EL (cell line): ENCODE results near the gene GHRL.
"Not testable (repeated sequence)": the region's sequence is repeated elsewhere in the genome, so short reads cannot be mapped to it uniquely, and the experiment has no call there.

Experiments
- DNase-seq: peaks from one replicate; pipeline ENCODE4 v3.0.0-alpha.2; 2016

The GHRL gene

DNA sequence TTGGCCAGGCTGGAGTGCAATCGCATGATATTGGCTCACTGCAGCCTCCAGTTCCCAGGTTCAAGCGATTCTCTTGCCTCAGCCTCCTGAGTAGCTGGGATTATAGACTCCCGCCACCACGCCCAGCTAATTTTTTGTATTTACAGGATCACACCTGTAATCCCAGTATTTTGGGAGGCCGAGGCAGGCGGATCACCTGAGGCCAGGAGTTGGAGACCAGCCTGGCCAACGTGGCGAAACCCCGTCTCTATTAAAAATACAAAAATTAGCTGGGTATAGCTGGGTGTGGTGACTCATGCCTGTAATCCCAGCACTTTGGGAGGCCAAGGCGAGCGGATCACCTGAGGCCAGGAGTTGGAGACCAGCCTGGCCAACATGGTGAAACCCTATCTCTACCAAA, 20.3 kb downstream of the GHRL start:
- DNase-seq, result not testable (repeated sequence)

GRCh38 chr3:10269443-10269842, 23.3 kb downstream of the GHRL start:
- no peak for DNase-seq

- no peak for DNase-seq
Measured at GRCh38 chr3:10268930-10269329, 23.8 kb downstream of the GHRL start.

GRCh38 chr3:10268116-10268515, 24.6 kb downstream of the GHRL start:
- no peak for DNase-seq

DNA sequence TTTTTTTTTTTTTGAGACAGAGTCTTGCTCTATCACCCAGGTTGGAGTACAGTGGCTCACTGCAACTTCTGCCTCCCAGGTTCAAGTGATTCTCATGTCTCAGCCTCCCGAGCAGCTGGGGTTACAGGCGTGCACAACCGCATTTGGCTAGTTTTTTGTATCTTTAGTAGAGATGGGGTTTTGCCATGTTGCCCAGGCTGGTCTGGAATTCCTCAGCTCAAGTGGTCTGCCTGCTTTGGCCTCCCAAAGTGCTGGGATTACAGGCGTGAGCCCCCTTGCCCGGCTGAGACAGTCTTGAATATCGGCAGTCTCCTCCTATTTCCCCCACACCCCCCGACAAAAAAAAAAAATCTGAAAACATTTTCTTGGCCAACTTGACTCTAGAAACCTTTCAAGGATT, 25.8 kb downstream of the GHRL start:
- not testable (repeated sequence) for DNase-seq

GRCh38 chr3:10265833-10266232, 26.9 kb downstream of the GHRL start:
- no peak for DNase-seq

DNA sequence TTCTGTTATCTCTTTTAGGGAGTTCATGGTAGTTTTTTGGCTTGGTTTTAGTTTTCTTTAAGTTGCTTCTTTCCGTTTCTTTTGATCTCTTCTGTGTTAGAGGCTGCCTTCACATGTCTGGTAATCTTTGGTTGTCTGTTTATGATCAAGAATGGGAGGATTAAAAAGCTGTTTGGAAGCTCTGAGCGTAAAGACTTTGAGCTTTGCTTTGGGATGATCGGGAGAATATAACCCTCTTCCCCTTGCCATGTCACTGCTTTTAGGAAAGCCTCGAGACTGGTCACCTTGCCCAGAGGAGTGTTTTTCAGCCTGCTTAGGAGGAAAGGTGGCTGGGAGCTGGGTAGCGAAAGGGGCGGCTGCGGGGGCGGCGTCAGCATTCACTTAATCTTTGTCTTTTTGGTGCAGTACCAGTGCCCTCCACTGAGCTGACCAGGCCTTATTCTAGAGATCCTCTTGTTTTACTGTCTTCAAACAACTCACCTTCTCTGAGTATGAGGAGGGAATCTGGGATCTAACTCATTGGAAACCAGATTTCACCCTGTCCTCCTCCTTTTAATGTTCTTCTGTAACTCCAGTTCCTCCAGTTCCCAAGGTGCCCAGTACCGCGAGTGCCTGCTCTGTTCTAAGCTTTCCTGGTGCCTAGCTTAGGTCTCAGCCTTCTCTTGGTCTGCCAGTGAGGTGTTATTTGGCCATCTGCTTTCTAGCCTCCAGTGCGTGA, 28.9 kb downstream of the GHRL start:
- DNase-seq, result peak; percentile 46

- no peak for DNase-seq
Measured at GRCh38 chr3:10262027-10262426, 30.7 kb downstream of the GHRL start.

DNA sequence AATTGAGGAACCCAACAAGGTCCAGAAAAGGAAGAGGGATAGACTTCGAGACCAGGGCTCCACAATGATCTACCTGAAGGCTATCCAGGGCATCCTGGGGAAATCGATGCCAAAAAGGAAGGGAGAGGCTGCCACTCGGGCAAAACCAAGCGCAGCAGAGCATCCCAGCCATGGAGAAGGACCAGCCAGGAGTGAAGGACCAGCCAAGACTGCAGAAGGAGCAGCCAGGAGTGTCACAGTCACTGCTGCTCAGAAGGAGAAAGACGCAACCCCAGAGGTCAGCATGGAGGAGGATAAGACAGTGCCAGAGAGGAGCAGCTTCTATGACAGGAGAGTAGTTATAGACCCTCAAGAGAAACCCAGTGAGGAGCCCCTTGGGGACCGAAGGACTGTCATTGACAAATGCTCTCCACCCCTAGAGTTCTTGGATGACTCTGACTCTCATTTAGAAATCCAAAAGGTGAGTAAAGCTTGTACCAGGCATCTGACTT, 32.5 kb downstream of the GHRL start:
- DNase-seq, result no peak

DNA sequence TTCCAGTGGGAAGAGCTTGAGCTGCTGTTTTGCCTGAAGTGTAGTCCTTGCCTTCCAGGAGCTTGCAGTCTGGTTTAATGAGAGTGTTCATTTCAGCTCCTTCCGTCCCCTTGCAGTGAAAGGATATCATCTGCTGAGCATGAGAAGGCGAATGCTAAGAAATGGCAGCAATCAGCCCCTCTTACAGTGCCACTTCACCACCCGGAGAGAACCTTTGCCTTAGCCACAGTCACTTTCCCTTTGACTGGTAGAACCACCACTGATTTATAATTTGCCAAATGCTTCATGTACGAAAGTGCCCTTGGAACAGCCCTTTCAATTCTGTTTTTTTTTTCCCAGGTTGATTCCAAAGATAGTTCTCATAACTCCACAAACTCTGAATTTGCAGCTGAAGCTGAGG, 32.9 kb downstream of the GHRL start:
- DNase-seq, result no peak

GRCh38 chr3:10259036-10259435, 33.7 kb downstream of the GHRL start:
- DNase-seq, result no peak

DNA sequence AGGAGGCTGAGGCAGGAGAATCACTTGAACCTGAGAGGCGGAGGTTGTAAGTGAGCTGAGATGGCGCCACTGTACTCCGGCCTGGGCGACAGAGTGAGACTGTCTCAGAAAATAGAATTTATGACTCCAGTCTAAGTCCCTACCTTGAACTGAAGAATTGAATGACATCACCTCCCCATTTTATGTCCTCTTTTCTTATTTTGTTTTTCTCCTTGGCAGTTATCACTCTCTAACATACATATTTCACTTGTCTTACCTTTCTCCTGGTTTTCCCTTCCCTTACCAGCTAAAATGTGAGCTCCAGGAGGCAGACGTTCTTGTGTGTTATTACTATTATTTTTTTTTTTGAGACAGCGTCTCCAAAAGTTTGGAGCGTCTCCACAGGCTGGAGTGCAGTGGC, 36.9 kb downstream of the GHRL start:
- DNase-seq, result no peak

GRCh38 chr3:10253731-10254130, 39.0 kb downstream of the GHRL start:
- DNase-seq, result no peak

DNA sequence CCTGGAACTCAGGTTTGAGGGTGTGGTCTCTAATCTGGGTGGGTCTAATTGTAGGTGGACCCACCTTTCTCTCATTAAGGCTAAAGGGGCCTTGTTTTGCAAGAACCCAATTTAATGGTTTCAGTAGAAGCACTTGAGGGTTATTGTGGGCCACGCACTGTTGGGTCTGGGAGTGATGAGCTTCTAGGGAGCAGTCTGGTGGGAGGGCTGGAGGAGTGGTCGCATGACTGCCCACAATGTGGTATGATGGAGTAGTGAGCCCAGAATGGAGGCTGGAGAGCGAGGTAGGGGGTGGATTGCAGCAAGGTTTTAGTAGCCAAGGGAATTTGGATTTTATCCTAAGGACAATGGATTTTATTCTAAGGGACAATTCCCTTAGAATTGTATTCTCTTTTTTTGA, 41.7 kb downstream of the GHRL start:
- no peak for DNase-seq

DNA sequence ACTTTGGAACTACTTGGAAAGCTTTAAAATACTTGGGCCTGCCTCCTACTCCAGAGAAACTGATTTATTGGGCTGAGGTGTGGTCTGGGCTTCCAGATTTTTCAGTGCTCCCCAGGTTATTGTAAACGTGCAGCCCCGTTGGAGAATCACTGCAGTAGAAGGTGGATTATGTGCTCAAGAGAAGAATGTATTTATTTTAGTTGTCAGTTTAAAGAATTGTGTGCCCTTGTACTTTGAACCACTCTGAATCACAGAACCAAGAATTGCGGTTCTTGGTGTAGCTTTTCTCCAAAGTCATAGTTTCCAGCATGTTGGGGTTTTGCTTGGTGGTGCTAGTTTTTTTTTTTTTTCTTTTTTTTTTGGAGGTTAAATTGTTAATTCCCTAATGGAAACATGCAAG, 42.9 kb downstream of the GHRL start:
- no peak for DNase-seq

- peak; percentile 56 for DNase-seq
Measured at GRCh38 chr3:10248984-10249748, 43.6 kb downstream of the GHRL start.

DNA sequence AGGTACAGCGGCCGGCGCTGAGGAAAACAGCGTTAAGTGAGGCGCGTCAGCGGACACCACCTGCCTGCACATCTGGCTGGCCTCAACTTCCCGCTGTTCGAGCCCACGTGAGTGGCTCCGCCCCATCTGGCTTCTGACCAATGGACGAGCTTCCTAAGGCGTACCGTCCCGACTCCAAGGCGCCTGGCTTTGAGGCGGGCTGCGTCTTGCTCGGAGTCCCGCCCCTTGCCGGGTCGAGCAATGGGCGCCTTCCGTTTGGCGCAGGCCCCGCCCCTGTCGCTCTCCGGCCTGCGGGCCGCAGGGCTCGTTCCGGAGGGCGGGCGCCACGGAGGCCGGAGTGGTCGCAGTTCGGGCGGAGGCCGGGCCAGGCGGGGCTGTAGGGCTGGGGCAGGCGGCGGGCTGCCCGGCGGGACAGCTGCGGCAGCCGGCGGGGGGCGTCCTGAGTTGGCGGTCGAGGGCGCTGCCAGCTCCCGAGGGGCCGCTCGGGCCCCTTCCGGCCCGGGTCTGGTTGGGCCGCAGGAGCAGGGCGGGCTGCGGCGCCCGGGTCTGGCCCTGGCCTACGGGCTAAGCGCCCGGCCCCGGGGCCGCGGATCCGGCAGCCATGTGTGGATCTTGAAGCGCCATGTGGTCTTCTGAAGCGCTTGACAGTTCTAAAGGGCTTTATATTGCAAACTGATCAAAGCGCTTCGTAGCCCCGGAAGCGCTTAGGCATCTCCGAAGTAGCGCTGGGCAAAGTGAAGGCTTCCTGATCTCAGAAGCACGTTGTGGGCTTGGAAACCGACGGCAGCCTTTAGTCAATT, 44.4 kb downstream of the GHRL start, which contains the start of gene TATDN2:
TATDN2 (plus strand) TSS at position 276 of the 800 bp plus-strand sequence. CDS start 742 bp downstream, outside the sequence.
- DNase-seq, result peak; percentile 96

DNA sequence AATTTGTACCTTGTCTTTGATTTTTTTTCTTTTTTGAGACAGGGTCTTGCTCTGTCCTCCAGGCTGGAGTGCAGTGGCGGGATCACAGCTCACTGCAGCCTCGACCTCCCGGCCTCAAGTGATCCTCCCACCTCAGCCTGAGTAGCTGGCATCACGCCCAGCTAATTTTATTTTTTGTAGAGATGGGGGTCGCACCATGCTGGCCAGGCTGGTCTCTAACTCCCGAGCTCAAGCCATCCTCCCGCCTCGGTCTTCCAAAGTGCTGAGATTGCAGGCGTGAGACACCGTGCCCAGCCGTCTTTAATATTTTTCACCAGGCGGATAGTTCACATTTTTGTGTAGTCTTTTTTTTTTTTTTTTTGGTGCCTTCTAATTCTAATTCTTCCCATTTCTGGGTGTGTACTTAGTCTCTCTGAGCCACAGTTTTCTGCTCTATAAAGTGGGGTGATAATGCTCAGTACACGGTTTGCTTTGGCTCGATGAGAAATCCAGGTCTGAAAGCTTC, 45.0 kb downstream of the GHRL start:
- DNase-seq, result no peak

- DNase-seq, result no peak
Measured at GRCh38 chr3:10245081-10245712, 47.5 kb downstream of the GHRL start.

DNA sequence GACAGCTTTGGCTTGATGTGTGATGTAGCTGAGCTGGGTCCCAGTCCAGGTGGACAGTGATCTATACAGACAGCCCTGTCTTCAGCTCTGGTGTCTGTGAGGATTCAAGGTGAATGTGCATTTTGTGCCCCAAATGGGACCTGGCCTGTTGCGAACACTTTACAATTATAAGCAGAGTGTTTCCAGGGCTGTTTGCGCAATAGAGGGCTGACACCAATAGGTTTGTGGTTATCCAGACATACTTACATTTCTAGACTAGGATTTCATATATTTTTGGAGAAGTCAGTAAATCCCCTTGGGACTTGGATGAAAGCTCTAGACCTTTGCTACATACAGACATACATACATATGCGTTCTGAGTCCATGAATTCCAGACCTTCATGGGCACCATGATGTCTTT, 48.7 kb downstream of the GHRL start:
- no peak for DNase-seq

- DNase-seq, result peak; percentile 79
Measured at GRCh38 chr3:10242182-10243065, 50.3 kb downstream of the GHRL start.

DNA sequence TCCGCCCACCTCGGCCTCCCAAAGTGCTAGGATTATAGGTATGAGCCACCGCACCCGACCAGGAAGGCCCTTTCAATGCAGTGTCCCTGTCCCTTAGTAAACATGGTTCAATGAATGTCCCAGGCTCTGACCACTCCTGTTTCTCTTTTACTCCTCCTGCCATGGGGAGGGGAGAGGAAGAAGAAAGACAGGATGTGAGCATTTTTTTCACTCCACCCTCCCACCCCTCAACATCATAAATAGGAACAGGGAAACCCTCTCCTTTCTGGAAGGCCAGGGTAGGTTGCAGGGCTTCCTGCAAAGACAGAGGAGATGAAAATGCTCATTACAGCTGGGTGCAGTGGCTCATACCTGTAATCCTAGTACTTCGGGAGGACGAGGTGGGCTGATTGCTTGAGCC, 51.9 kb downstream of the GHRL start:
- DNase-seq, result no peak
